Choroid plexus epithelial cell (primary cell): ENCODE measurements around the gene VPS41.

Experiments
- DNase-seq: peaks from one replicate; pipeline ENCODE4 v3.0.0-alpha.2; 2010; ENCODE audit warnings: low read depth
- H3K4me3 ChIP-seq: 2 replicates; pipeline ENCODE4 v1.5.1; 2011; ENCODE audit warnings: low read depth, mild to moderate bottlenecking, control low read depth, low read length, moderate library complexity
- TF ChIP-seq, protein P1 (sequence below): conservative IDR thresholded peaks from 2 replicates; pipeline ENCODE4 v1.5.1; 2011; ENCODE audit warnings: low read depth, mild to moderate bottlenecking, control low read depth, inconsistent platforms, low read length, moderate library complexity

The VPS41 gene

GRCh38 chr7:38731215-38731614 lies 177.8 kb downstream of the VPS41 start:
- no peak overlapping the region for H3K4me3 ChIP-seq
- peak; percentile 79 for DNase-seq
- TF ChIP-seq, protein P1, sequence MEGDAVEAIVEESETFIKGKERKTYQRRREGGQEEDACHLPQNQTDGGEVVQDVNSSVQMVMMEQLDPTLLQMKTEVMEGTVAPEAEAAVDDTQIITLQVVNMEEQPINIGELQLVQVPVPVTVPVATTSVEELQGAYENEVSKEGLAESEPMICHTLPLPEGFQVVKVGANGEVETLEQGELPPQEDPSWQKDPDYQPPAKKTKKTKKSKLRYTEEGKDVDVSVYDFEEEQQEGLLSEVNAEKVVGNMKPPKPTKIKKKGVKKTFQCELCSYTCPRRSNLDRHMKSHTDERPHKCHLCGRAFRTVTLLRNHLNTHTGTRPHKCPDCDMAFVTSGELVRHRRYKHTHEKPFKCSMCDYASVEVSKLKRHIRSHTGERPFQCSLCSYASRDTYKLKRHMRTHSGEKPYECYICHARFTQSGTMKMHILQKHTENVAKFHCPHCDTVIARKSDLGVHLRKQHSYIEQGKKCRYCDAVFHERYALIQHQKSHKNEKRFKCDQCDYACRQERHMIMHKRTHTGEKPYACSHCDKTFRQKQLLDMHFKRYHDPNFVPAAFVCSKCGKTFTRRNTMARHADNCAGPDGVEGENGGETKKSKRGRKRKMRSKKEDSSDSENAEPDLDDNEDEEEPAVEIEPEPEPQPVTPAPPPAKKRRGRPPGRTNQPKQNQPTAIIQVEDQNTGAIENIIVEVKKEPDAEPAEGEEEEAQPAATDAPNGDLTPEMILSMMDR: no peak

DNA sequence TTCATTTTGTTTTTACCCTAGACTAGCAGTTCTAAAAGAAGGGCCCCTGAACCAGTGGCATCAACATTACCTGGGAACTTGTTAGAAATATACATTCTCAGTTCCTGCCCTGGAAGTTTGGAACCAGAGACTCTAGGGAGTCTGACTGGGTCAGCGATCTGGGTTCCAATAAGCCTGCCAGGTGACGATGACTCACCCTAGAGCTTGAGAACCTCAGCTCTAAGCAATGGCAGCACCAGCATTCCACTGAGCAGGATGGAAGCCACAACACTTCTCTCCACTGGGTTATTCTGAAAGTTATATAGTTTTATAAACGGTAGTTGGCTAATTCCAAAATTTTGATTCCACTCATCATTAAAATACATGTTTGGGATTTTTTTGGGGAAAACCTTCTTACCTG lies 180.8 kb downstream of the VPS41 start:
- no peak overlapping the region for H3K4me3 ChIP-seq
- TF ChIP-seq, protein P1: no peak
- DNase-seq: peak; percentile 75

DNA sequence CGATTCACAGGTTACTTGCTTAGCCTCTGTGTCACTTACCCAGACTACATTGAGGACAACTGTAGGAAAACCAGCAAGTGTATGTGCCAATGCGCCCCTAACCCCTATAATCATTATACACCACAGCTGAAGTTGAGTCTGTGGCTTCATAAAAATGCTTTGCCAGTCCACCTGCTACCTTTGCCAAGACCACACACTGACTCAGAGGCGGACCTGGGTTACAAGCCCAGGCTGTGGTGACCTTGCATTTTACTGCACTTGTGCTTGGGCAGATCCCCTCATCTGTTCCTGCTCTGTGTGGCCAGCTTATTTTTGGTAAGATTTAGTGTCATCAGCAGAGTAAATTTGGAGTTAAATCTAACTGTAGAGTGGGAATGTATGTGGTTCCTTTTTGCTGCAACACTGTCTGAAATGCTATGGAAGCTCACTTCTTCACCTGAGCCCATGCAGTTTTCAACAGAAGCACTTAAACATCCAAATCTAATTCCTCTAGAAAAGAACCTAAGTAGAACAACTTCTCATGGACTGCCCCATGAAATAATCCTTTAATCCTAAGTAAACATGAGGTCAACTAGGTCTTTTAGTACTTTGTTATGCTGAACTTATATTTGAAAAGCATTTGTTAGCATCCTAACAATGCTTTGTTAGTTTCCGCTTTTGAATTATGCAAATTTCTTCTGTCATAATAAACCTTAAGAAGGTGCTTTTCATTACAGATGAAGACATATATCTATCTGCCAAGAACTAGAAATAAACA lies 181.6 kb downstream of the VPS41 start:
- no peak for DNase-seq
- TF ChIP-seq, protein P1: no peak
- H3K4me3 ChIP-seq: no peak overlapping the region

- TF ChIP-seq, protein P1: no peak
- H3K4me3 ChIP-seq: no peak overlapping the region
- DNase-seq: no peak
Observed at GRCh38 chr7:38723327-38723726, 185.7 kb downstream of the VPS41 start.

DNA sequence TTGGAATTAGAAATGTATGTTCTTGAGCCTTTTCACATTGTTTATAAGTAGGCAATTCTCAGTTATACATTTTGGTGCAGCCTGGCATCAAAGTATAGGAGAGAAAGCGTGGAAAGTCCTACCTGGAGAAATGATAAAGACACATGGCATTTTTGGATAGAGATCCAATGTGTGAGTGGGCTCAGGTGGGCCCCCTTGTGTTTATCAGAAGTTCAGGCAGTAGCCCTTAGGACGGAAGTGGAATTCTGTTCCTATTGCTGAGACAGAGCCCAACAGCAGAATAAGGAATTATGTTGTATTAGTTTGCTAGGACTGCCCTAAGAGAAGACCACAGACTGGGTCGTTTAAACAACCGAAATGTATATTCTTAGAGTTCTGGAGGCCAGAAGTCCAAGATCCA lies 192.6 kb downstream of the VPS41 start:
- no peak overlapping the region for H3K4me3 ChIP-seq
- DNase-seq: no peak
- TF ChIP-seq, protein P1: peak; percentile 26

GRCh38 chr7:38709123-38709522 lies 199.9 kb downstream of the VPS41 start:
- no peak for DNase-seq

More at GRCh38 chr7:38709123-38709522, 199.9 kb downstream of the VPS41 start:
- no peak overlapping the region for H3K4me3 ChIP-seq
- TF ChIP-seq, protein P1: no peak
